Measurements from ENCODE around the gene RTN4RL1. TPM values are rescaled to one million over a fixed set of nuclear protein-coding genes. Genes with fewer than 3 reads are reported as not detected.
A peak's percentile ranks its signal among the peaks of the same experiment; 100 is the strongest.

Gene RTN4RL1
- total and polyA plus RNA-seq, 2 of the 13 experiments (the other 11 are each of a cell fraction or from before 2014, with no cell fraction given), result 0.01 TPM; not detected in 1

DNA sequence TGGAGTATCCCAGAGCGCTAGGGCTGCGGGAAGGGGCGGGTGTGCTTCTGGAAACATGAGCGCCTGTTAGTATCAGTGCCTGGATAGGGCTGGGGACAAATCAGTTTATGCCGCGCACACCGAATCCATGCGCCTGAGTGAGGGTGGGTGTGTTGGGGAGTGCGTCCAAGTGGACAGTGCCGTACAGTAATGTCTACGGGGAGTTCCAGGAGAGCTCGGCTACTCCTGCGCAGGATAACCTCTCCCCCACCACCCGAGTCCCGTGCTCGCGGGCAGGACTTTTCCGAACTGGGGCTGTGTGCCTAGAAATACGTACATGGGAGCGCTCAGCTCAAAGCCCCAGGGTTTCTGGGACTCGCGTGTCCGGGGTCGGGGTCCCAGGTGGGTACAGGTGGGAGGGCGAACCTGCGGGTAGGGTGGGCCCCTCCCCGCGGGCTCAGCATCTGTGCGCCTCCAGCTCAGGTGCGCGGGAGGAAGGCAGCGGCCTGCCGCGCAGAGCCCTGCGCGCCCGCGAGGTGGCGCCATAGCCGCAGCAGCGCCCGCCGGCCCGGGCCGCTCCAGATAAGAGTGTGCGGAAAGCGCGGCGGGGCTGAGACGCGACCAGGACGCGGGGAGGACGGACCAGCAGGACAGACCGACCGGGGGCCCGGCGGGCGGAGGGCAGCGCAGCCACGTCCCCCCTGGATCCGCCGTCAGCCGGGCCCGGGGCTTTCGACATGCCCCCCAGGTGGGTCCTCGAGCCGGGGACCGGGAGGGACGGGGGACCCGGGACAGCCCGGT is 29.6 kb upstream of the RTN4RL1 start, which contains the start of gene HIC1 (continued):
- TF ChIP-seq ZFYVE20 (CRISPR knock-in tag; IDR thresholded peaks at IDR 0.05; ENCODE audit: borderline replicate concordance, low read depth) (no peak), PPARG (CRISPR knock-in tag; conservative IDR thresholded peaks at IDR 0.05) (no peak), ZNF780A (CRISPR knock-in tag; IDR thresholded peaks at IDR 0.05) (no peak), ZNF510 (CRISPR knock-in tag; IDR thresholded peaks at IDR 0.05; ENCODE audit: low read depth) (no peak), ZSCAN30 (CRISPR knock-in tag; IDR thresholded peaks at IDR 0.05) (no peak), SOX6 (IDR thresholded peaks at IDR 0.05) (no peak), SOX6 (CRISPR knock-in tag; IDR thresholded peaks at IDR 0.05) (no peak), ZNF232 (CRISPR knock-in tag; IDR thresholded peaks at IDR 0.05; ENCODE audit: borderline replicate concordance) (no peak), SOX13 (IDR thresholded peaks at IDR 0.05) (no peak), SOX13 (CRISPR knock-in tag; conservative IDR thresholded peaks at IDR 0.05 in 1 of 2, IDR thresholded peaks at IDR 0.05 in 1 of 2) (no peak), MXI1 (IDR thresholded peaks at IDR 0.05; ENCODE audit: borderline replicate concordance, low read depth, low read length) (no peak; the same call in 2 of the 3 replicates), ZBTB7B (CRISPR knock-in tag; IDR thresholded peaks at IDR 0.05) (no peak), ZNF160 (CRISPR knock-in tag; IDR thresholded peaks at IDR 0.05) (0 out of 2 replicates have a peak, but pooled peaks have one; percentile 2), ZFP62 (CRISPR knock-in tag; IDR thresholded peaks at IDR 0.05) (no peak), ZNF235 (CRISPR knock-in tag; IDR thresholded peaks at IDR 0.05; ENCODE audit: borderline replicate concordance) (no peak), PRMT3 (CRISPR knock-in tag; IDR thresholded peaks at IDR 0.05; ENCODE audit: borderline replicate concordance, low read depth) (no peak), ZNF556 (CRISPR knock-in tag; IDR thresholded peaks at IDR 0.05; ENCODE audit: borderline replicate concordance) (no peak; the same call in 1 of the 2 replicates)
- TF ChIP-seq, protein P1, sequence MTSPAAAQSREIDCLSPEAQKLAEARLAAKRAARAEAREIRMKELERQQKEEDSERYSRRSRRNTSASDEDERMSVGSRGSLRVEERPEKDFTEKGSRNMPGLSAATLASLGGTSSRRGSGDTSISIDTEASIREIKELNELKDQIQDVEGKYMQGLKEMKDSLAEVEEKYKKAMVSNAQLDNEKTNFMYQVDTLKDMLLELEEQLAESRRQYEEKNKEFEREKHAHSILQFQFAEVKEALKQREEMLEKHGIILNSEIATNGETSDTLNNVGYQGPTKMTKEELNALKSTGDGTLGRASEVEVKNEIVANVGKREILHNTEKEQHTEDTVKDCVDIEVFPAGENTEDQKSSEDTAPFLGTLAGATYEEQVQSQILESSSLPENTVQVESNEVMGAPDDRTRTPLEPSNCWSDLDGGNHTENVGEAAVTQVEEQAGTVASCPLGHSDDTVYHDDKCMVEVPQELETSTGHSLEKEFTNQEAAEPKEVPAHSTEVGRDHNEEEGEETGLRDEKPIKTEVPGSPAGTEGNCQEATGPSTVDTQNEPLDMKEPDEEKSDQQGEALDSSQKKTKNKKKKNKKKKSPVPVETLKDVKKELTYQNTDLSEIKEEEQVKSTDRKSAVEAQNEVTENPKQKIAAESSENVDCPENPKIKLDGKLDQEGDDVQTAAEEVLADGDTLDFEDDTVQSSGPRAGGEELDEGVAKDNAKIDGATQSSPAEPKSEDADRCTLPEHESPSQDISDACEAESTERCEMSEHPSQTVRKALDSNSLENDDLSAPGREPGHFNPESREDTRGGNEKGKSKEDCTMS (CRISPR knock-in tag; conservative IDR thresholded peaks at IDR 0.05), result no peak
- TF ChIP-seq, protein P2, sequence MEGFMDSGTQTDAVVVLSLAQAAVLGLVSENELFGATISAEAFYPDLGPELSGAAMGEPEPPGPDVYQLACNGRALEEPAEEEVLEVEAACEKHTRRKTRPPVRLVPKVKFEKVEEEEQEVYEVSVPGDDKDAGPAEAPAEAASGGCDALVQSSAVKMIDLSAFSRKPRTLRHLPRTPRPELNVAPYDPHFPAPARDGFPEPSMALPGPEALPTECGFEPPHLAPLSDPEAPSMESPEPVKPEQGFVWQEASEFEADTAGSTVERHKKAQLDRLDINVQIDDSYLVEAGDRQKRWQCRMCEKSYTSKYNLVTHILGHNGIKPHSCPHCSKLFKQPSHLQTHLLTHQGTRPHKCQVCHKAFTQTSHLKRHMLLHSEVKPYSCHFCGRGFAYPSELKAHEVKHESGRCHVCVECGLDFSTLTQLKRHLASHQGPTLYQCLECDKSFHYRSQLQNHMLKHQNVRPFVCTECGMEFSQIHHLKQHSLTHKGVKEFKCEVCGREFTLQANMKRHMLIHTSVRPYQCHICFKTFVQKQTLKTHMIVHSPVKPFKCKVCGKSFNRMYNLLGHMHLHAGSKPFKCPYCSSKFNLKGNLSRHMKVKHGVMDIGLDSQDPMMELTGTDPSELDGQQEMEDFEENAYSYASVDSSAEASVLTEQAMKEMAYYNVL (CRISPR knock-in tag; IDR thresholded peaks at IDR 0.05; ENCODE audit: borderline replicate concordance), result 0 out of 2 replicates have a peak, but pooled peaks have one; percentile 3
- TF ChIP-seq, protein P3, sequence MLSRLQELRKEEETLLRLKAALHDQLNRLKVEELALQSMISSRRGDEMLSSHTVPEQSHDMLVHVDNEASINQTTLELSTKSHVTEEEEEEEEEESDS (CRISPR knock-in tag; IDR thresholded peaks at IDR 0.05; ENCODE audit: borderline replicate concordance), result no peak
- TF ChIP-seq, protein P4, sequence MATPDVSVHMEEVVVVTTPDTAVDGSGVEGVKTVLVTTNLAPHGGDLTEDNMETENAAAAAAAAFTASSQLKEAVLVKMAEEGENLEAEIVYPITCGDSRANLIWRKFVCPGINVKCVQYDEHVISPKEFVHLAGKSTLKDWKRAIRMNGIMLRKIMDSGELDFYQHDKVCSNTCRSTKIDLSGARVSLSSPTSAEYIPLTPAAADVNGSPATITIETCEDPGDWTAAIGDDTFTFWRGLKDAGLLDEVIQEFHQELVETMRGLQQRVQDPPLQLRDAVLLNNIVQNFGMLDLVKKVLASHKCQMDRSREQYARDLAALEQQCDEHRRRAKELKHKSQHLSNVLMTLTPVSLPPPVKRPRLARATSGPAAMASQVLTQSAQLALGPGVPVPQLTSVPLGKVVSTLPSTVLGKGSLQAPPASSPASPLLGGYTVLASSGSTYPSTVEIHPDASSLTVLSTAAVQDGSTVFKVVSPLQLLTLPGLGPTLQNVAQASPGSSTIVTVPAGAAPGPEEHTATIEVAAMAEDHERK (CRISPR knock-in tag; IDR thresholded peaks at IDR 0.05; ENCODE audit: low read depth), result no peak
- TF ChIP-seq, protein P5, sequence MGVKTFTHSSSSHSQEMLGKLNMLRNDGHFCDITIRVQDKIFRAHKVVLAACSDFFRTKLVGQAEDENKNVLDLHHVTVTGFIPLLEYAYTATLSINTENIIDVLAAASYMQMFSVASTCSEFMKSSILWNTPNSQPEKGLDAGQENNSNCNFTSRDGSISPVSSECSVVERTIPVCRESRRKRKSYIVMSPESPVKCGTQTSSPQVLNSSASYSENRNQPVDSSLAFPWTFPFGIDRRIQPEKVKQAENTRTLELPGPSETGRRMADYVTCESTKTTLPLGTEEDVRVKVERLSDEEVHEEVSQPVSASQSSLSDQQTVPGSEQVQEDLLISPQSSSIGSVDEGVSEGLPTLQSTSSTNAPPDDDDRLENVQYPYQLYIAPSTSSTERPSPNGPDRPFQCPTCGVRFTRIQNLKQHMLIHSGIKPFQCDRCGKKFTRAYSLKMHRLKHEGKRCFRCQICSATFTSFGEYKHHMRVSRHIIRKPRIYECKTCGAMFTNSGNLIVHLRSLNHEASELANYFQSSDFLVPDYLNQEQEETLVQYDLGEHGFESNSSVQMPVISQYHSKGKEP (CRISPR knock-in tag; IDR thresholded peaks at IDR 0.05), result no peak

All from HepG2 (cell line).